ENCODE measurements around the gene COLEC12.
"Not testable (repeated sequence)": the region's sequence is repeated elsewhere in the genome, so short reads cannot be mapped to it uniquely, and the experiment has no call there.

The COLEC12 gene

GRCh38 chr18:406677-407076 lies 93.8 kb downstream of the COLEC12 start:
- FAIRE-seq = no peak

- not testable (repeated sequence) for FAIRE-seq
These were observed 95.5 kb downstream of the COLEC12 start for GRCh38 chr18:405006-405405.

- no peak for FAIRE-seq
These were observed 96.4 kb downstream of the COLEC12 start for GRCh38 chr18:404061-404636.

GRCh38 chr18:402129-402528 lies 98.4 kb downstream of the COLEC12 start:
- no peak for FAIRE-seq

- FAIRE-seq = no peak
These were observed 100.0 kb downstream of the COLEC12 start for GRCh38 chr18:400456-400855.

- FAIRE-seq = no peak
These were observed 100.8 kb downstream of the COLEC12 start for GRCh38 chr18:399631-400135.

GRCh38 chr18:398935-399630 lies 101.4 kb downstream of the COLEC12 start:
- no peak for FAIRE-seq

- no peak for FAIRE-seq
These were observed 103.9 kb downstream of the COLEC12 start for GRCh38 chr18:396556-396955.

- no peak for FAIRE-seq
These were observed 104.3 kb downstream of the COLEC12 start for GRCh38 chr18:396251-396555.

GRCh38 chr18:395456-396250 lies 104.8 kb downstream of the COLEC12 start:
- no peak for FAIRE-seq

- FAIRE-seq = no peak
These were observed 105.5 kb downstream of the COLEC12 start for GRCh38 chr18:394987-395362.

- no peak for FAIRE-seq
These were observed 106.1 kb downstream of the COLEC12 start for GRCh38 chr18:394262-394986.

- no peak for FAIRE-seq
These were observed 106.9 kb downstream of the COLEC12 start for GRCh38 chr18:393574-393957.

GRCh38 chr18:392928-393573 lies 107.5 kb downstream of the COLEC12 start:
- no peak for FAIRE-seq

GRCh38 chr18:390741-391478 lies 109.6 kb downstream of the COLEC12 start:
- no peak for FAIRE-seq

GRCh38 chr18:389658-390357 lies 110.7 kb downstream of the COLEC12 start:
- no peak for FAIRE-seq

GRCh38 chr18:388200-388599 lies 112.3 kb downstream of the COLEC12 start:
- no peak for FAIRE-seq

- FAIRE-seq = no peak
These were observed 113.5 kb downstream of the COLEC12 start for GRCh38 chr18:386994-387393.

- no peak for FAIRE-seq
These were observed 115.6 kb downstream of the COLEC12 start for GRCh38 chr18:384897-385296.

- FAIRE-seq = no peak
These were observed 117.4 kb downstream of the COLEC12 start for GRCh38 chr18:383135-383534.

GRCh38 chr18:382423-382984 lies 118.0 kb downstream of the COLEC12 start:
- FAIRE-seq = no peak

All from G401.6 (cell line).